NB4 (cell line): ENCODE data around the gene RGS14.

Experiments used
- CTCF ChIP-seq: IDR thresholded peaks from one replicate; pipeline ENCODE4 v1.5.1; 2012; ENCODE audit warnings: low read depth, low read length
- MYC ChIP-seq: IDR thresholded peaks from 2 replicates; pipeline ENCODE4 v1.6.1; 2011; ENCODE audit warnings: low read depth, low read length
- POLR2A ChIP-seq: IDR thresholded peaks from 2 replicates; pipeline ENCODE4 v1.6.1; 2011; ENCODE audit warnings: mild to moderate bottlenecking; ENCODE audit not compliant: insufficient read length; ENCODE audit errors: extremely low read depth
- TF ChIP-seq, protein P1 (sequence below): IDR thresholded peaks from 2 replicates; pipeline ENCODE4 v1.6.1; 2011; ENCODE audit warnings: low read depth, low read length

DNA sequence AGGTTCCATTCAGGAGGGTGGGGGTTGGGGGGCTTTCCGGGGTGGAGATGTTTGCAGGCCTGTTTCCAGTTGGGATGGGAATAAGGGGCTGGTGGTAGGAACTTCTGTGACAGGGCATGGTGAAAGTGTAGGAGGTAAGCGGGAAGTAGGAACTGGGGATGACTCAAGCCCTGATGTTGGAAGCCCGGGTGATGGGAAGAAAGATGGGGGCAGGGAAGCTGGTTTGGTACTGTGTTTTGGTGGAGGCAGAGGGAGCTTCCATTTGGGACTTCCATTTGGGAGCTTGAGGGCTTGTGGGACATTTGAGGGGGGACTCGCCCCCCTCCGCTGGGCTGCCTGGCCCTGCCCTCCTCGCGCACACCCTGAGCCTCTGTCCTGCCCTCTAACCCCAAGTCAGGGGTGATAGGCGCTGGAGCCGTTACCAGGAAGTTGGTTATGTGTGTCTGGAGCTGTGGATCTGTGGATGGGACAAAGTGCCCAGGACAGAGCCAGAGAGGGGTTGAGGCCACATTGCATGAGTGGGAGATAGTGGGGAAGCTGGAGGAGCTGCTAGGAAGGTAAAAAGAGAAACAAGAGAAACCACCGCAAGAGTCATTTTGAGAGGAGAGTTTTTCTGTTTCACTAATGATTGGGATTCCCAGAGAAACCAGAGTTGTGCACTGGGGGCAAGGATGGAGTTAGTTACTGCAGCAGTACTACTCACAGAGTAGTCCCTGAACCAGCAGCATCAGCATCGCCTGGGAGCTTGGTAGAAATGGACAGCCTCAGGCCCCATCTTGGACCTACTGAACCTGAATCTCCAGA is 6.6 kb downstream of the RGS14 start:
- no peak for TF ChIP-seq POLR2A
- TF ChIP-seq CTCF, result no peak
- TF ChIP-seq, protein P1, sequence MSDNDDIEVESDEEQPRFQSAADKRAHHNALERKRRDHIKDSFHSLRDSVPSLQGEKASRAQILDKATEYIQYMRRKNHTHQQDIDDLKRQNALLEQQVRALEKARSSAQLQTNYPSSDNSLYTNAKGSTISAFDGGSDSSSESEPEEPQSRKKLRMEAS, result no peak
- TF ChIP-seq MYC, result no peak
